Ovary (tissue), 3 donors: ENCODE measurements around the gene LMO7.

Experiments used
- EP300 ChIP-seq: sonication (generic); formaldehyde crosslinking; IDR thresholded peaks from one replicate; pipeline ENCODE4 v1.6.1; 2017; ENCODE audit warnings: antibody characterized with exemption
- POLR2A ChIP-seq: fragments of 450-650 bp; IDR thresholded peaks from one replicate; pipeline ENCODE4 v1.6.1; 2017; ENCODE audit warnings: antibody characterized with exemption, mild to moderate bottlenecking, moderate library complexity
- TF ChIP-seq, protein P1 (sequence below), 3 donors: fragments of 450-650 bp in 2 of 3; fragments of 200-600 bp in 1 of 3; IDR thresholded peaks; one replicate each; pipeline versions ENCODE4 v1.5.1 to v1.8.0; 2016 to 2022; ENCODE audit warnings: antibody characterized with exemption in 3 of 3, mild to moderate bottlenecking in 1 of 3
- donor health status: DM: no; HTN: no; CAD: no.

DNA sequence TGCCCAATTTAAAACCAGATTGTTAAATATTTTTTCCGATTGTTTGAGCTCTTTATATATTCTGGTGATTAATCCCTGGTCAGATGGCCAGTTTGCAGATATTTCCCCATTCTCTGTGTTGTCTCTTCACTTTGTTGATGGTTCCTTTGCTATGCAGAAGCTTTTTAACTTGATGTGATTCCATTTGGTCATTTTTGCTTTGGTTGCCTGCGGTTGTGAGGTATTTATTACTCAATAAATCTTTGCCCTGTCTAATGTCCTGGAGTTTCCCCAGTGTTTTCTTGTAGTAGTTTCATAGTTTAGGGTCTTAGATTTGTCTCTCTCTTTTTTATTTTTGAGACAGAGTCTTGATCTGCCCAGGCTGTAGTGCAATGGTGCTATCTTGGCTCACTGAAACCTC lies 23.8 kb upstream of the LMO7 start:
- TF ChIP-seq EP300 (no peak), POLR2A (no peak)
- TF ChIP-seq, protein P1, sequence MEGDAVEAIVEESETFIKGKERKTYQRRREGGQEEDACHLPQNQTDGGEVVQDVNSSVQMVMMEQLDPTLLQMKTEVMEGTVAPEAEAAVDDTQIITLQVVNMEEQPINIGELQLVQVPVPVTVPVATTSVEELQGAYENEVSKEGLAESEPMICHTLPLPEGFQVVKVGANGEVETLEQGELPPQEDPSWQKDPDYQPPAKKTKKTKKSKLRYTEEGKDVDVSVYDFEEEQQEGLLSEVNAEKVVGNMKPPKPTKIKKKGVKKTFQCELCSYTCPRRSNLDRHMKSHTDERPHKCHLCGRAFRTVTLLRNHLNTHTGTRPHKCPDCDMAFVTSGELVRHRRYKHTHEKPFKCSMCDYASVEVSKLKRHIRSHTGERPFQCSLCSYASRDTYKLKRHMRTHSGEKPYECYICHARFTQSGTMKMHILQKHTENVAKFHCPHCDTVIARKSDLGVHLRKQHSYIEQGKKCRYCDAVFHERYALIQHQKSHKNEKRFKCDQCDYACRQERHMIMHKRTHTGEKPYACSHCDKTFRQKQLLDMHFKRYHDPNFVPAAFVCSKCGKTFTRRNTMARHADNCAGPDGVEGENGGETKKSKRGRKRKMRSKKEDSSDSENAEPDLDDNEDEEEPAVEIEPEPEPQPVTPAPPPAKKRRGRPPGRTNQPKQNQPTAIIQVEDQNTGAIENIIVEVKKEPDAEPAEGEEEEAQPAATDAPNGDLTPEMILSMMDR (IDR thresholded peaks at IDR 0.05), result no peak
